ENCODE measurements around the gene TMEM117.

GRCh38 chr12:44380861-44381260 lies 545.0 kb downstream of the TMEM117 start:
- TF ChIP-seq, protein P1, sequence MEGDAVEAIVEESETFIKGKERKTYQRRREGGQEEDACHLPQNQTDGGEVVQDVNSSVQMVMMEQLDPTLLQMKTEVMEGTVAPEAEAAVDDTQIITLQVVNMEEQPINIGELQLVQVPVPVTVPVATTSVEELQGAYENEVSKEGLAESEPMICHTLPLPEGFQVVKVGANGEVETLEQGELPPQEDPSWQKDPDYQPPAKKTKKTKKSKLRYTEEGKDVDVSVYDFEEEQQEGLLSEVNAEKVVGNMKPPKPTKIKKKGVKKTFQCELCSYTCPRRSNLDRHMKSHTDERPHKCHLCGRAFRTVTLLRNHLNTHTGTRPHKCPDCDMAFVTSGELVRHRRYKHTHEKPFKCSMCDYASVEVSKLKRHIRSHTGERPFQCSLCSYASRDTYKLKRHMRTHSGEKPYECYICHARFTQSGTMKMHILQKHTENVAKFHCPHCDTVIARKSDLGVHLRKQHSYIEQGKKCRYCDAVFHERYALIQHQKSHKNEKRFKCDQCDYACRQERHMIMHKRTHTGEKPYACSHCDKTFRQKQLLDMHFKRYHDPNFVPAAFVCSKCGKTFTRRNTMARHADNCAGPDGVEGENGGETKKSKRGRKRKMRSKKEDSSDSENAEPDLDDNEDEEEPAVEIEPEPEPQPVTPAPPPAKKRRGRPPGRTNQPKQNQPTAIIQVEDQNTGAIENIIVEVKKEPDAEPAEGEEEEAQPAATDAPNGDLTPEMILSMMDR (IDR thresholded peaks at IDR 0.05; ENCODE audit: low read depth, low read length, poor library complexity, severe bottlenecking) = no peak
- no peak for TF ChIP-seq EZH2phosphoT487 (IDR thresholded peaks at IDR 0.05; ENCODE audit: borderline replicate concordance, low read length)
